ENCODE results near the gene CFAP77.
"Not testable (repeated sequence)": the region's sequence is repeated elsewhere in the genome, so short reads cannot be mapped to it uniquely, and the experiment has no call there.

Gene CFAP77

GRCh38 chr9:132547976-132548730 is 138.1 kb downstream of the CFAP77 start:
- no peak for DNase-seq (ENCODE audit: low spot score)

GRCh38 chr9:132548751-132549640 is 139.0 kb downstream of the CFAP77 start:
- DNase-seq (ENCODE audit: low spot score): no peak

- DNase-seq (ENCODE audit: low spot score): no peak
Observed at GRCh38 chr9:132551556-132551955, 141.5 kb downstream of the CFAP77 start.

- no peak for DNase-seq (ENCODE audit: low spot score)
Observed at GRCh38 chr9:132552041-132552440, 142.0 kb downstream of the CFAP77 start.

- no peak for DNase-seq (ENCODE audit: low spot score)
Observed at GRCh38 chr9:132554755-132555154, 144.7 kb downstream of the CFAP77 start.

GRCh38 chr9:132555528-132555927 is 145.5 kb downstream of the CFAP77 start:
- DNase-seq (ENCODE audit: low spot score): no peak

GRCh38 chr9:132556235-132556634 is 146.2 kb downstream of the CFAP77 start:
- DNase-seq (ENCODE audit: low spot score): no peak

- DNase-seq (ENCODE audit: low spot score): no peak
Observed at GRCh38 chr9:132556714-132557113, 146.7 kb downstream of the CFAP77 start.

GRCh38 chr9:132557159-132557558 is 147.1 kb downstream of the CFAP77 start:
- no peak for DNase-seq (ENCODE audit: low spot score)

GRCh38 chr9:132559711-132560110 is 149.7 kb downstream of the CFAP77 start:
- DNase-seq (ENCODE audit: low spot score): no peak

GRCh38 chr9:132560616-132561202 is 150.7 kb downstream of the CFAP77 start:
- DNase-seq (ENCODE audit: low spot score): no peak

GRCh38 chr9:132562306-132562573 is 152.2 kb downstream of the CFAP77 start:
- no peak for DNase-seq (ENCODE audit: low spot score)

- no peak for DNase-seq (ENCODE audit: low spot score)
Observed at GRCh38 chr9:132564526-132564925, 154.5 kb downstream of the CFAP77 start.

GRCh38 chr9:132568787-132569186 is 158.8 kb downstream of the CFAP77 start:
- not testable (repeated sequence) for DNase-seq (ENCODE audit: low spot score)

- no peak for DNase-seq (ENCODE audit: low spot score)
Observed at GRCh38 chr9:132571806-132572600, 162.0 kb downstream of the CFAP77 start.

GRCh38 chr9:132572921-132573320 is 162.9 kb downstream of the CFAP77 start:
- no peak for DNase-seq (ENCODE audit: low spot score)

GRCh38 chr9:132575005-132575609 is 165.1 kb downstream of the CFAP77 start:
- DNase-seq (ENCODE audit: low spot score): peak; percentile 69

- no peak for DNase-seq (ENCODE audit: low spot score)
Observed at GRCh38 chr9:132575811-132576210, 165.8 kb downstream of the CFAP77 start.

- DNase-seq (ENCODE audit: low spot score): no peak
Observed at GRCh38 chr9:132577119-132577518, 167.1 kb downstream of the CFAP77 start.

GRCh38 chr9:132578367-132578932 is 168.4 kb downstream of the CFAP77 start:
- DNase-seq (ENCODE audit: low spot score): no peak

GRCh38 chr9:132579427-132579798 is 169.4 kb downstream of the CFAP77 start:
- DNase-seq (ENCODE audit: low spot score): no peak
